Renal cortex interstitium (tissue), 11 donors: Measurements from ENCODE around the gene PWP1. TPM values are rescaled to one million over a fixed set of nuclear protein-coding genes. Genes with fewer than 3 reads are reported as not detected.
"Not testable (repeated sequence)": the region's sequence is repeated elsewhere in the genome, so short reads cannot be mapped to it uniquely, and the experiment has no call there.

Source experiments
- DNase-seq, 11 donors: peaks; one replicate each; pipeline ENCODE4 v3.0.0-alpha.2; 2013; ENCODE audit warnings: low read depth in 9 of 11, low spot score in 4 of 11; ENCODE audit errors: extremely low read depth in 1 of 11
- polyA plus RNA-seq, 3 donors: library from polyadenylated mRNA; unstranded; fragments of 120-200 nt; gene quantifications; one replicate each; pipeline ENCODE4 v1.2.1, GENCODE V29; 2013; ENCODE audit not compliant: insufficient read length in 3 of 3

Gene PWP1
- polyA plus RNA-seq, 3 donors: 53.7 to 60.6 (median 57.7) TPM

DNA sequence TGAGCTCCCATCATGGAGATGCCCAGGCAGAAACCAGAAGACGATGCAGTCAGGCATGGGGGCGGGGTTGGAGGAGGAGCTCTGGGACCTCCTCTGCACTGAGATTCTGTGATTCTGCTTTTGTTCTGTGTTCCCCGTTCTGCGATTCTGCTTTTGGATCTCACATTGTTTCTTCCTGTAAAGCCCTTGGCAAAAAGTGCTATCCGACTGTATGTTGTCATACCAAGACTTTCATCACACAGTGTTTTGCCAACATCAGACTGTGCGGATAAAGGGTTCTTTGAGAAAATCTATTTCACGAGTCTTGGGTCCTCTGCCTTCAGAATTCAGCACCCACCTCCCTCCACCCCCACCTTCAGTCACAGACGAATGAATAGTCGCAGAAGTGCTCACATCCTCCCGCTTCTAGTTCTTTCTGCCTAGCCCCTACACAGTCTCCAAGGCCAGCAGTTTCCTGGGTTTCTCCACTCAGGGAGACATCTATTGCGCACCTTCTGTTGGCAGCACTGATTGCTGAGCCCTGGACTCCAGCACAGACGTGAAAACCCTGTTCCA lies 24.7 kb upstream of the PWP1 start:
- no peak for DNase-seq

DNA sequence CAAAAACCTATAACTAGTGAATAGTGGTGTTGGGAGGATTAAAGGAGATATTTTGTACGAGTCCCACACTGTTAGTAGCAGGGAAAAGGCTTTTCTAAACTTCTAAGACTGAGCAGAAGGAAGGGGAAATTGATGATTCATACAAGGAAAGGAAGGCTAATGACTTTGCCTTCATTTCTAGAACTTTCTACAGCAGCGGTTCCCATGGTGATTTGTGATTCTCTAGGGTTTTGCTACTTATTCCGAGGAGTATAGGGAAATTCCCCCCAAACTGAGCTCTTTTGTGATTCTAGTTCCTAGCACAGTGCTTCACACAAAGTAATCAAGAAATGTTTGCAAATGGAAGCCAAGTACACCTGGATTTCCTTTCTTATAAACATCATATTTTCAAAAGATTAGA lies 23.8 kb upstream of the PWP1 start:
- no peak for DNase-seq

DNA sequence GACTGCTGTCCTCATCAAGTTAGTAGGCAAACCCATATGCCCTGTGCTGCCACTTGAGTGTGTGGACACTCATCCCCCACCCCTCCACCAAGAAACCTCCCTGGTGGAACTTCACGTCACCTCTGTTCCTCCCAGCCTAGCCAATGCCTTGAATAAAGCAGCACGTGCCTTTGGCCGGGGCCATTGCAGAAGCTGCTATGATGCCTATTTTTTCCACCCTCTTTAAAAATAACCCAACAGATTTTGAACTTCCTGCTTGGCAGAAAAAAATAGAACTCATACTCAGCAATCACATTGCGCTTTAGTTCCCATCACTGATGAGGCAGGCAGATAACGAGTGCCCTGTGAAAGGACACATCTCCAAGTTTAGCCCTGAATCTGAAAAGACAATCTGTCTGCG lies 23.1 kb upstream of the PWP1 start:
- no peak for DNase-seq

DNA sequence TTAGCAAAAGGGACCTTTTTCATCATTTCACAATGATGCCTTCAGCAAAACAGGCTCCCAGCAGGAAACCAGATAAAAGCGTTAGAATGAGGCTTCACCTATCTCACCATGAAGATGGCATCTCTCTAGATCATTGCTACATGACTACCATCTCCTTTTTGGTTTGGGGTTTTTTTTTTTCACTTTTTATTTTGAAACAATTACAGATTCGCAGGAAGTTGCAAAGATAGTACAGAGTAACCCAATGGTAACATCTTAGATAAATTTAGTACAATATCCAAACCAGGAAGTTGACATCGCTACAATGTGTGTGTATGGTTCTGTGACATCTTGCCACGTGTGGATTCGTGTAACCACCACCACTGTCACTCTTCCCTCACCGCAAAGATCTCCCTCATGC lies 22.3 kb upstream of the PWP1 start:
- DNase-seq: no peak

DNA sequence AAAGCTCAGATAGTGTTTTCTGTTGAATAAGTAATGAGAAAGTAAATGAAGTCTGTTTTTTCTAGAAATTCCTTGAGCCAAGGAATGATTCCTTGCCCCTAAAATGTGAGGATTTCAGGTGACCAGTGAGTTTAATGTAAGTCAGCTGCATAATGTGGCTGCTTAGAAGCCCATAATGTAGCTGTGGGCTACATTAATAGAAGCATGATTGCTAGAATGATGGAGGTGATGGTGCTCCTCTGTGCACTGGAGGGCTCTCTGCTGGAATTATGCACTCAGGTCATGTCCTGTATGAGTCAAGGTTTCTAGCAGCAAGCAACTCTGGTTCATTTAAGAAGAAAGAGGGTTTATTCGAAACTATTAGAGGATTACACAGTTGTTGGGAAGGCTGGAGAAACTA lies 19.6 kb upstream of the PWP1 start:
- DNase-seq: no peak

DNA sequence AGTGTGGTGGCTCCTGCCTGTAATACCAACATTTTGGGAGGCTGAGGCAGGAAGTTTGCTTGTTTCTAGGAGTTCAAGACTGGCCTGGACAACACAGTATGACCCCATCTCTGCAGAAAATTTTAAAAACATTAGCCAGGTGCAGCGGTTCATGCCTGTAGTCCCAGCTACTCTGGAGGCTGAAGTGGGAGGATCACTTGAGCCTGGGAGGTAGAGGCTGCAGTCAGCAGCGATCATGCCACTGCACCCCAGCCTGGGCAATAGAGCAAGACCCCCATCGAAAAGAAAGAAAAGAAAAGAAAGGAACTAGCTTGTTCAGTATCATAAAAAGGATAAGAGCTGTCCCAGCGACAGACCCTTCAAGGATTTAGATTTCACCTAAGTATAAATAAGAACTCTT lies 18.1 kb upstream of the PWP1 start:
- DNase-seq: no peak

DNA sequence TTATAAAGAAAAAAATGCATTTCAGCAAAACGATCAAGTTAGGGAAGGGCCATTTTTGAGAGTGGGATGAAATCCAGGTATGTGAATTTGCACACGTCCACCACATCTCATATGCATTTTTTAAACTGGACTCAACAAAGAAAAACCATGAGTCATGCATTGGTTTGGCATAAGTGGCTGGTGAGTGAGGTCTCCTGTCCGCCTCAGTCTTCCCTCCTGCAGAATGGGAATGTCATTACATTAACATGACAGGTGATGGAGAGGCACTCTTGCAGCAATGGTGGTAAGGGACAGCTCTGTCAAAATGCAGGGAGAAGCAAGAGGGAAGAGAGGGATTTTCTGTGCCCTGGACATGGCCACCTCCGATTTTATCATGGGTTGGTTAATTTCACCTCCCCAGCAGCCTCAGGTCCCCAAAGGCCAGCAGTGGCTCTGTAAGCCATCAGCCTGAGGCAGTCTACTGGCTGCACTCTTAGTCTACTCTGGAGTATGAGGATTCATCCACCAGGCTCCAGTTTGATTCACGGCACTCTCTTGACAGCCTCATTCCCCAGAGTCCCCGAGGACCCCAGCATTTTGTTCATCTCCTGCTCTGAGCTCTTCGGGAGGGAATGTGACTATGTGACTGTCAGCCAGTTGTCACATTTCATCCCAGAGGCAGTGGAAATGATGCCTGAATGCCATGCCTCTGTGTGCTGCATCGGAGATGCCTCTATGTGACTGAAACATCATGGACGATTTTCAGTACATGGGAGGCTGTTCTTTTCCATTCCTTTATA lies 17.1 kb upstream of the PWP1 start:
- no peak for DNase-seq

DNA sequence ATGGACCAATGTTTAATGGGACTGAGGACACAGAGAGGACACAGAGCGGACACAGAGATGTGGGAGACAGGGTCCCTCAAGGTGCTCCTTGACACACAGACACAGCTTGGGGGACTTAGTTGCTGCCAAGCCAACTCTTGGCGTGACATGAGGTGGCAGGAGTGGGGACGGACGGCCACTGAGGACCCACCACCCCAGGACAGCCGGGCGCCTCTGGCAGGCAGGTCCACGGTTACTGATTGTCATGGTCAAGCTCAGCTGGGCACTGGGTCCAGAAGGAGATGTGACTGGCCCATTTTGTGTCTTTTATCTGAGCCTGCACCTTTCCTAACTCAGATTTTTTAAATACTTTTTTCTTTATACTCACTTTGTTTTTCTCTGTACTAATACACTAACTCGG lies 15.7 kb upstream of the PWP1 start:
- no peak for DNase-seq

DNA sequence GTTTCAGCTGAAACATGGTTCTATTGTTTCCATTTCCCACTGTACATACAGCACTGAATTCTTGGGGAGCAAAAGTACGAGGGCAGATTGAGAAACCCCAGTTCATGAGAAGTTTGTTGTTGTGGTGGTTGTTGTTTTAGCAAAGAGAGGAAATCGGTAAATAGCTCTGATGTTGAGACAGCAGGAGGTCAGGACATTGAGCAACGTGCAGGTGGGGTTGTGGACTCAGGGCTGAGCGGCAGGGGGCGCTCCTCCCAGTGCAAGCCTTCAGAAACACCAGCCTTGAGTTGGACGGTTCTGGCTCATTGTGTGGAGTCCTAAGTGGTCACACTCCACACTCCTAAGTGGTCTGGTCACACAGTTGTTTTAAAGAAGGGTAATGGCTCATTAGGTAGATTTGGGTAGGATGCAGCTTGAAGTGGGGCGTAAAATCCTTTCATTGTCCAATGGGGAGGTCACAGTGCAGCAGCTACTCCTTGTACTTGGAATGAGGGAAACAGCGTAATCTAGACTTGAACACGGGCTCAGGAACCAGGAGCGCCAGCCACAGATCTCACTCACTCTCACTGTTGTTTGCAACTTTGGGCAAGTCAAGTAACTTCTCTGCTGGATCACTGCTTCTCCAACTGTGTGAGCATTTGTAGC lies 14.5 kb upstream of the PWP1 start:
- no peak for DNase-seq

DNA sequence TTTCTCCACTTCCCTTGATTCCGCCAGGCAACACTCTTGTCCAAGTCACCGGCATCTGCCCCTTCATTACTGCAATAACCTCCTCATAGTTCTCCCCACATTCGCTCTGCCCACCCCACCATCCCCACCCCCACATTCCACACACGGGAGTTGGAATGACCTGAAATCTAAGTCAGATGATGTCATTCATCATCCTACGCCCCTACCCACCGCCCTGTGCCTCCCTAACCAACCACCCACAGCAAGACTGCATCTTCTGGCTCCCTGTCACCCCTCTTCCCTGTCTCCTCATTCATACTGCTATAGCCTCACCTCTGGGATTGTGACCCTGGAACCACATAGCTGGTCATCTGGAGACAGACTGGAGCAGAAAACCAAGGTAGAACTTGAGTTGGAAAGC lies 7.9 kb upstream of the PWP1 start:
- DNase-seq: no peak

DNA sequence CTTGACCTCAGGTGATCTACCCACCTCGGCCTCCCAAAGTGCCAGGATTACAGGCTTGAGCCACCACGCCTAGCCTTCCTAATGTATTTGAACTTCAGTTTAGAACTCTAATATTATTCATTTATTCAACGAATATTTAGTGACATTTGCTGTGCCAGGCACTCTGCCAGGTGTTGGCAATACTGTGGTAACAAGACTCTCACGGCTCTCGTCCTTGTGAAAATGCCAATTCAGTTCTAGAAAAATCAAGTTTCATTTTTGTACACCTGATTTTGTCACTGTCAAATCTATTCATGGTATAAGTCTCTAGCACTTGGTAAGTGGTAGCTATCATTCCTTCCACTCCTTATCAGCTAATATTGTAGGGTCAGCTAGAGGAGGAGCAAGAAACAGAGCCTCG lies 6.3 kb upstream of the PWP1 start:
- no peak for DNase-seq

DNA sequence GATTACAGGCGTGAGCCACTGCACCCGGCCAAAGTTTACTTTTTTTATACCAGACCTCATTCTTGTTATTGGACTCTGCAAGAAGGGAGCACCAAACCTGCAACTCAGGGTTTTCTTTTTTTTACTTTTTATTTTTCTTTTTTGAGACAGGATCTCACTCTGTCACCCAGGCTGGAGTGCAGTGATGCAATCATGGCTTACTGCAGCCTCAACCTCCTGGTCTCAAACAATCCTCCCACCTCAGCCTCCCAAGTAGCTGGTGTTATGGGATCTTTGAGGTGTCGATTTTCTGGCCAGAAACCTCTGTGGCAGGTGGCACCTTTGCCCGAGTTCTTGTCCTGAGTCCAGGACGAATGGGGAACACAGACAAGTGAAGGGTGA lies 4.2 kb upstream of the PWP1 start:
- DNase-seq: no peak

DNA sequence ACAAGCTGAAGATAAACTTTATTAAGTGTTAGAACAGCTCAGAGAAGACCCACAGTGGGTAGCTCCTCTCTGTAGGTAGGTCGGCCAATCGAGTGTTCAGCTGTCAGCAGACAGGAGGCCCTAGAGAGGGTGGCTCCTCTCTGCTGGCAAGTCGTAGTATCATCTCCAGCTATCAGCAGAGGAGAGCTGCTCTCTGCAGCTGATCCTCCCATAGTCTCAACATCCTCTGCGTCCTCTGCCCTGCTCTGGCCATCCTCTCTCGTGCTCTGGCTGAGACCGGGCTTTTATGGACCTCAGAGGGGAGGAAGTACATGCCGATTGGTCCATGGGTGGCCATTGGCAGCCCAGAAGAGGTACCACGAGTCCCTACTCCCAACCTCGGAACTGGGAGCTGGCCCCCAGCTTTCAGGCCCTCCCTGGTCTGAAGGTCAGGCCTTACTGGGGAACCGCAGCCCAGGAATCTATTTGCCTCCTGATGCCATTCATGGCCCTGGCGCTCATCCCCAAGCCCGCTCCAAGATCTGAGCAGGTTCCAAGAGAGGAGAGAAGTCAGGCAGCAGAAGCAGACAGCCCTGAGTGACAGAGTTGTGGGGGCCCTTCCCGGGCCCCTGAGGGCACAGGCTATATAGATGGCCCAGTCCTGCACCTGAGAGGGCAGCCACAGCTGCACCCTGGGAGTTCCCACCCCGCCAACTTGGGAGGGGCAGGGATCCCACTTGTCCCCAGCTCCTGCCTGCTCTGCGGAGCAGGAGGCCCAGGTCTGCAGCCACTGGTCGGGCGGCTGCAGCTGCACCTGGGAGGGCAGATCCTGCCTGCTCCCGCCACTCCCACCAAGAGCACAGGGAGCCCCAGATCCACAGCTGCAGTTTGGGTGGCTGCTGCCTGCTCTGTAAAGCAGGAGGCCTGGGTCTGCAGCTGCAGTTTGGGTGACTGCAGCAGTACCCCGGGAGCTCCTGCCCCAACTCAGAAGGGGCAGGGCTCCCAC lies 3.5 kb upstream of the PWP1 start:
- DNase-seq: no peak

DNA sequence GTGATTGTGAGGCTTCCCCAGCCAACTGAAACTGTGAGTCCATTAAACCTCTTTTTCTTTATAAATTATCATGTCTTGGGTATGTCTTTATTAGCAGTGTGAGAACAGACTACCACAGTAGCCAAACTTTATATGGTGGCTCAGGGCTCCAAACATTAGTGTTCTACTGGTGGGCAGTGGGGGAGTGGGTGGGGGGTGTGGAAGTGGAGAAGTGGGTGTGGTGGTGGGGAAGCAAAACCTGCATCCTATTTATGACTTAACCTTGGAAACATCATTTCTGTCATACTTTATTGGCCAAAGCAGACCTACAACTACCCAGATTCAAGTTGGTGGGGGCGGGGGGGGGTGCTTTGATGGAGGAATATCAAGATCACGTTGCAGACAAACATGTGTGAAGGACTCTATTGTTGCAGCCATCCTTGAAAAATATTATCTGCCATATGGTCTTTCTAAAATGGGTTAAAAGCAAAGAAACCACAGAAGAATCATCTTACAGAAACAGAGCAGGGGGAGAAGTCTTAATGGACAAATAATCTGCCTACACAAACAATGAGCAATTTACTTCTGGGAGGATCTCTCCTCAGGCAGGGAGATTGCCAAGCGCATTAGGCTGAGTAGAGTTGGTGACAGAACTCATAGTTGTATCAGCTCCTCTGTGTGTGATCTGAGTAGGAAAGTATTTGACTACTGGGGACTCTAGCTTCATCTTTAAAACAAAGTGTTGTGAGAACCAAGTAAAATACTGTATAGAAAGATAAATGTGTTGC lies 1.4 kb upstream of the PWP1 start:
- no peak for DNase-seq

DNA sequence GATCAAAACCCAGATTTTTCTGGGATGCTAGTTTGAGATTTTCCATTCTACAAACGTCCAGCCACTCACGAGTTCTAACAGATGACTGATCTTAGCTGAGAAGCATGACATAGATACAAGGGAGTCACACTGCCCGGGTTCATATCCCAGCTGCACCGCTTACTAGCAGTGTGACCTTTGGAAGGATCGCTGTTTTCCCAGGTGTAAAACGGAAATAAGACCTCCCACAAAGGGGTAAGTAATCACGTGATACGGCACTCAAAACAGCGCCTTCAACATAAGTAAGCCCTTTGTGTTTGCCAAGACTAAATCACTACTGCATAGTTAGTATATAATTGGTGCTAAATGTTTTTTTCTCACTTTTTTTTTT lies 624 bp upstream of the PWP1 start:
- peak in 5 of 11 donors; percentile 23 to 41 (median 29) for DNase-seq

DNA sequence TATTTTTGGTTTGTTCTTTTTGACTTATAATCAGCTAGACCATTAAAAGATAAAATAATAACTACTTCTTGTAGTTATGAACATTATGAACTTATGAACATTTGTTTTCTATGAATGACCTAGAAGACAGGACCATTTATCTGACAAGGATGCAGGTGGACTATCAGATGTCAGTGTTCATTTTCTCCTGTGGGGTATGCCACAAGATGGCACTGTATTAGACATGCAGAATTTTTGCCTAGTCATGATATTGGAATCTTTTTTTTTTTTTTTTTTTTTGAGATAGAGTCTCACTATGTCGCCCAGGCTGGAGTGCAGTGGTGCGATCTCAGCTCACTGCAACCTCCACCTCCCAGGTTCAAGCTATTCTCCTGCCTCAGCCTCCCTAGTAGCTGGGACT lies 10.2 kb downstream of the PWP1 start:
- not testable (repeated sequence) for DNase-seq

DNA sequence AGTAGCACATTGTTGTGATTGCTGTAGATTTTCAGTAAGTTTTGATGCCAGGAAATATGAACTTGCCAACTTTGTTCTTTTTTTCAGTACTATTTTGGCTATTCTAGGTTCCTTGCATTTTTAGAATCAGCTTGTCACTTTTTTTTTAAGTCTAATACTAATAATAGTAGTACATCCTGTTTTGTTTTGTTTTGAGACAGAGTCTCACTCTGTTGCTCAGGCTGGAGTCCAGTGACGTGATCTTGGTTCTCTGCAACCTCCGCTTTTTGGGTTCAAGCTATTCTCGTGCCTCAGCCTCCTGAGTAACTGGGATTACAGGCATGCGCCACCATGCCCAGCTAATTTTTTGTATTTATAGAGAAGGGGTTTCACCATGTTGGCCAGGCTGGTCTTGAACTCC lies 16.5 kb downstream of the PWP1 start:
- no peak for DNase-seq

DNA sequence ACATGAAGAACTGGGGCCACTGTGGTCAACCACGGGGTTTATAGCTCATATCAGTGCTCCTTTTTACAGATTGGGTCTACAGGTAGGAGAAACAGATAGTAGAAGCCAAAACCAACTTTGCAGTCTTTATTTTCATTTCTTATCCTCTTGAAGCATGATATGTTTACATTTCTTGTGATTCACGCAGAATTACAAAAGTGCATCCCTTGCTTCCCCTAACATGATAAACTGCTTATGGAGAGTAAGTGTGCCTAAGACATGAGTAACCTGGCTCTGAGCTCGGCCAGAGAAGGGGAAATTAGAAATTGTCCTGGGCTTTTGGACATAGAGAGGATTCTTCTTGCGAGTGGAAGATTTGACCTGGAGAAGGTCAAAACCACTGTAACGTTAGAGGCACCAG lies 18.4 kb downstream of the PWP1 start:
- no peak for DNase-seq

DNA sequence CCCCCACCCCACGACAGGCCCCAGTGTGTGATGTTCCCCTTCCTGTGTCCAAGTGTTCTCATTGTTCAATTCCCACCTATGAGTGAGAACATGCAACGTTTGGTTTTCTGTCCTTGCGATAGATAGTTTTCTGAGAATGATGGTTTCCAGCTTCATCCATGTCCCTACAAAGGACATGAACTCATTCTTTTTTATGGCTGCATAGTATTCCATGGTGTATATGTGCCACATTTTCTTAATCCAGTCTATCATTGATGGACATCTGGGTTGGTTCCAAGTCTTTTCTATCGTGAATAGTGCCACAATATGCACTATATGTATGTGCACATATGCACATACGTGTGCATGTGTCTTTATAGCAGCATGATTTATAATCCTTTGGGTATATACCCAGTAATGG lies 19.9 kb downstream of the PWP1 start:
- DNase-seq: not testable (repeated sequence)
